ENCODE data around the gene SLC2A4RG.

The SLC2A4RG gene

DNA sequence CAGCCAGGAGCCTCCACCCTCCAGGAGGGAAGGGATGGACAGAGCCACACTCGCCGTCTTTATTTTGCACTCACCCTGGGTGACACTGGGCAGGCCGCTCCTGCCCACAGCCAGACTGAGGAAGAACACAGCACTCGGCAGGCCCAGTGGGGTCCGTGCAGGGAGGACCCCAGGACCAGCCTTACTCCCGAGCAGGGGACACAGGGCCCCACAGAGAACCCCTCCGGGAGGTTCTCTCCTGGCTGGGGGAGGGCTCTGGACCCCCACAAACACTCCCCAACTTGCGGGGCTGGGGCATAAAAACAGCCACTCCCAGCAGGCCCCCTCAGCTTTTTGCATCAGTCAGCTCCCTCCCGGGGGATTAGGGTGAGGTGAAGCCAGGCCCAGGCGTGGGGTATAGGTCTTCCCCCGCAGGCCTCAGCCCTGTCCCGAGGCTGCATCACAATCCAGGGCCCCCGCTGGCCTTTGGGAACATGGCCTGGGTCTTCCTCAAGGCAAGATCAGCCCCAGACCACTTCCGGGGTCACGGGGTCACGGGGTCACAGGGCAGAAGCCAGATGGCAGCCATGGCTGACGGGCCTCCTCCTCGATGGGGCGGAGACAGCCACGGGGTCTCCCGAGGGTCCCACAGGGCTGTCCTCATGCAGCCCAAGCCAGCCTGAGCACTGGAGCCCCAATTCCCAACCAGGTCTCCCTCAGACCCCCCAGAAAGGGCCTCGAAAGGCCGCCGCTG, 39.9 kb upstream of the SLC2A4RG start:
- DNase-seq (ENCODE audit: low read depth): no peak

DNA sequence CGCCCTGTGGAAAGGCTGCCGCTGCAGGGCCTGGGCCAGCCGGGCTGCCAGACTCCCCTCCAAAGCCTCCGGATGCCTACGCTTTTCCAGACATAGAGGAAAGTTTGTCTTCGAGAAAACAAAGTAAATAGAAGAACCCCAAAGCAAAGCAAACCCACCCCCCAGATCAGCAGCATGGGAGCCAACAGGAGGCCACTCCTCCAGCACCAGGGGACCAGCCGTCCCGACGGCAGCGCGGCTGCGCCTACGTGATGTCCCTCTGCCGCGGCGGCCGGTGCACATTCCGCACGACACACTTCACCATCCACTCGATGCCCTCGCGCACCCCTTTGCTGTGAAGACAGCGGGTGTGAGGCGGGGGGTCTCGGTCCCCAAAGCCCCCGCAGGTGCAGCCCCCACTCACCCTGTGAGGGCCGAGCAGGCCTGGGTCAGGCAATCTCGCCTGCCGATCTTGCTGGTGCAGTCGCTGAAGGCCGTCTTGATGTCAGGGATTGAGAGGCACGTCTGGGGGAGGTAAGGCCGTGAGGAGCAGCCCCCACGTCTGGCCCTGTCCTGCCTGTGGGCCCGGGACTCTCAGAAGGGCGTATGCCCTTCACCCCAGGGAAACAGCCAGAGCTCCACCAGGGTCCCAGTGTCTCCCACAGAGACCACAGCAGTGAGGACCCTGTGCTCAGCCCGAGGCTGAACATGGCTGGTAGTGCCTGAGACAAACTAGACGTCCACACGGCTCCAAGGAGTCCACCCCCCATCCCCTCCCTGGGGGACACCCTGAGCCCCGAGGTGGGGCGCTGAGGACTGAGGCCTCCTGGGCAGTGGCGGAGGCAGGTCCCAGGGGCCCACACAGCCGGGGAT, 39.2 kb upstream of the SLC2A4RG start:
- no peak for DNase-seq (ENCODE audit: low read depth)

DNA sequence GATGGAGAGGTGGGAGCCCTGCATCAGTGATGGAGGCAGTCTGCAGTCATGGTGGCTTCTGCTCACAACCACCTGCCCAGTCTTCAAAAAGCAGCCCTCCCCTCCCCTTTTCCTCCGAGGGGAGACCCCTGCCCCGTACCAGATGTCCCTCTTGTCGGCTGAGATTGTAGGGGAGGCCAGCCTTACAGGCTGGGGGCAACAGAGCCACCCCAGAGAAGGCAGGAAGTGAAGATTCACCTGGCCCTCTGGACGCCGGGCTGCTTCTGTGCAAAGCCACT, 38.6 kb upstream of the SLC2A4RG start:
- DNase-seq (ENCODE audit: low read depth): no peak

DNA sequence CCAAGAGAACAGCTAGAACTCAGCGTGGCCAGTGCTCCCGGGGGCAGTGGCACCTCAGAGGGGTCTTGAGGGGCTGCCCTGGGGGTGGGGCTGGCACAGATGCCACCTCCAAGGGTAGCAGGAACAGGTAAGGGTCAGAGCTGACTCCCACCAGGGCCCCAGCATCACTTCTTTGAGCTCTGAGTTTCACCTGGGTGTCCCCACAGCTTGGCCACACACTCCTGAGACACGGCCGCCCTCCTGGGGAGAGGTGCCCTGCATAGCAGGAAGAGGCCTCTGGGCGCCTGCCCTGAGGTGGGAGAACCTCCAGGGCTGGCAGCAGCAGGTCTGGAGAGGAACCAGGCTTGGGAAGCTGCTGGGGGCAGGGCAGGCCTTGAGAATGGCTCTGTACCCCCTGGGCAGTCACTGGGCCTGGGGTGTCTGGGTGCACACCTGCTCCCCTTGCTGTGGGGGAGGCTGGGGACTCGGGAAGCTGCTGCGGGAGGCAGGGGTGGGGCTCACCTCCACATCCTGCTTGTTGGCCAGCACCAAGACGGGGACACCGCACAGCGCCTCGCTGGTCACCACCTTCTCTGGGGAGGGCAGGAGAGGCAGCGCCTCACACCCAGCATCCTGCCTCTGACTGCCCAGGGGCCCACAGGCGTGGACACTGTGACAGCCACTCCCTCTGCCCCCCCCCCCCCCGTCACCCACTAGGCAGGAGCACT, 38.1 kb upstream of the SLC2A4RG start:
- DNase-seq (ENCODE audit: low read depth): no peak

DNA sequence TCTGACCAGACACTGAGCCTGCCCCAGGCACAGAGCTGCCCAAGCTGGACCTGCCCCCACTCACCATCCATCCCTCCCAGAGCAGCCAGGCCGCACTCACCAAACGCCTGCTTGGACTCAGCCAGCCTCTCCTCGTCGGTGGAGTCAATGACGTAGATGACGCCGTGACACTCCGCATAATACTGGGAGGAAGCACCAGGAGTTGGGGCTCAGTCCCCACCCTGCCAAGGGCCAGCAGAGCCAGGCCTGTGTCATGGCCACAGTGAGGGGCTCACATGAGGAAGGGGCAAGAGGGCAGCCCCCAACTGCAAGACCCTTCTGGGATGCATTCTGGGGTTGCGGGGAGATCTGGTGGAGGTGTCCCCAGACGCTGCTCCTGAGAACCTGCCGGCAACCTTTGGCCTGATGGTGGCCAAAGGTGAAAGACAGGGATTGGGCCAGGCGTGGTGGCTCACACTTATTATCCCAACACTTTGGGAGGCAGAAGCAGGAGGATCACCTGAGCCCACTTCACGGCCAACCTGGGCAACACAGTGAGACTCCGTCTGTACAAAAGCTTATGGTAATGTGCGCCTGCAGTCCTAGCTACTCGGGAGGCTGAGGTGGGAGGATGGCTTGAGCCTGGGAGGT, 37.4 kb upstream of the SLC2A4RG start:
- DNase-seq (ENCODE audit: low read depth): no peak

DNA sequence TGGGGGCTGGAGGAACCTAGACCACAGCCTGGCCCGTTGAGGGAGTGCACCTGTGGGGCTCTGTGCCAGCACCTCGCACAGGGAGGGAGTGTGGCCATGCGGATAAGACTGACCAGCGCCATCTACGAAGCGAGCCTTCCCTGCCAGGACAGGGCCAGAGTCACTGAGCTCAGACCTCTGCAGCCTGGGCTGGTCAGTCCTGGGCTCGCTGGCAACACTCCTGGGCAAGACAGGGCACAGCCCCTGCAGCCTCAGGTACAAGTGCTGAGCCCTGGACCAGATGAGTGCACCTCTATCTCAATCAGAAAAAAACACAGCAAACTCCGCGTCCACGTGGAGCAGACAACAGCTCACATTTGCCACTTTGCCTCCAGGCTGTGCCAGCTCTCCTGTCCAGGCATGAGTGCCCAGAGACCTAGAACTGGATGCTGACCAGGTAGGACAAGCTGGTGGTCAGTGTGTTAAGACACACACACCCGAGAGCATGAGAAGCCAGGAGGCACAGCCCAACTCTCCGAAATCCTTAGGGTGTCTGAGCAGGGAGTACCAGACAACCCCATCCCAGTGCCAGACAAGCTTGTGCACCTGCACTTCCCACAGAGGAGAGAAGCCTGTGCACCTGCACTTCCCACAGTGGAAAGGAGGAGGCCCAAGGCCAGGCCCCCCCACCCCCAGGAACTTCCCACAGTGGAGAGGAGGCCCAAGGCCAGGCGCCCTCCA, 36.7 kb upstream of the SLC2A4RG start:
- DNase-seq (ENCODE audit: low read depth): no peak

DNA sequence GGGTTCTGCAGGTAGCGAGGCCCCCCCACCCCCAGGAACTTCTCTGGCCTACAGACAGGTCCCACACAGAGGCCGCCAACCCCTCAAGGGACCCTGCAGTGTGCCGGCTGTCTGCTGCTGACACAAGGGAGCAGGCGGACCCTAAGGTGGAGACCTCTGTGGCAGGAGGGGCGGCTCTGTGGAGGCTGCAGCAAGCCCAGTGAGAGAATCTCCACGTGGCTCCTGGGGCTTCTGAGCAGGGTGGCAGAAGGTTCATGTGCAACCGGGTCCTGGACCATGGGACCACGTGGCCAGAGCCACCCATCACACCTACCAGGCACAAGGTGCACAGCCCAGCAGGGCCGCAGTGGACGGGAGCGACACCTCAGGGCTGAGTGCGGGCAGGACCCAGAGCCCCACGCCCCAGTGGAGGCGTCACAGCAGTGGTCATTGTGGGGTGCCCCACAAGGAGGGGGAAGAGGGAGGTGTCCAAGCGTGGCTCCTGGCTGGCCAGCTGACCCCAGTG, 36.1 kb upstream of the SLC2A4RG start:
- DNase-seq (ENCODE audit: low read depth): no peak

DNA sequence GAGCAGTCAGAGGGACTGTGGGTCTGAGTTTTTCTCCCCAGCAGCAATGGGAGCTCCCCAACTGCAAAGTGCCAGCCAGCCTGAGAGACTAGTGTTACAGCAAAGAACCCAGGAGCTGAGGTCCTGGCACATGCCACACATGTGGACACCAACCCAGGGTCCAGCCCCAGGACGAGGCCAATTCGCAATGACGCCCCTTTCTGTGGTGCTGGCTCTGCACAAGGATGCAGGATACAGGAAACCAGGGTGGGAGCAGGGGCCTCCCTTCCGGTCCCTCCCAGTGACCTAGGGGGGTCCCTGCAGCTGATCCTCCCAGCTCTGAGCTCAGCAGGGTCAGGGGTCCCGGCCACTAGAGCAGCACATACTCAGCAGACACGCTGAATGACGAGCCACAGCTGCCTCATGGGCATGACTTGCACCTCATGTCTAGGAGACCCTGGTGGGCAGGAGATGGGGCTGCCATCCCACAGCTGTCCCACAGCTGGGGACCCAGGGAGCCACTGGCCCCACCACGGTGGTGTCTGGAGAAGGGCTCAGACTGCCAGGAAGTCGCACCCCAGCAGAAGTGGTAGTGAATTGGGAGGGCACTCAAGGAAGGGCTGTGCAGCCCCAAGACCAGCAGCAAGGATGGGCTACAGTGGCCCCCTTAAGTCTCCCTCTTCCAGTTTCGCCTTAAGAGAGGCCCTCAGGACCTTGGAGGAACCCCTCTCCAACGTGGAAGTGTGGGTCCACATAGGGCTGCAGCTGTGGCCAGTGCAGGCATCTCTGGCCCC, 35.4 kb upstream of the SLC2A4RG start:
- no peak for DNase-seq (ENCODE audit: low read depth)

DNA sequence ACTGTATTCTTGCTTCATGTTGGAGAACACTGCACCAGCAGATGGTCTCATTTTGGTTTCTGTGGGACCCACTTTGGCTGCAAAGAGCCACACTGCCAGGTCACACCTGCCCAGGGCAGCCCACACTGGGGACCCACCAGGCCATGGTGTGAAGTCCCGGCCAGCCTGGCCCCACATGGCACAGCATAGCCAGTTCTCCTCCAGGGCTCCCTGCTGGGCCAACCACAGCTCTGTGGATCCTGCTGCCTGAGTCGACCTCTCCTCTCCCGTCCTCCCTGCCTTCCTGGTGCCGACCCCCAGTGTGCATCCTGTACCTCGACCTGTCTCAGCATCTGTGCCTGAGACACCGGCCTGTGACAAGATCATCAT, 34.8 kb upstream of the SLC2A4RG start:
- no peak for DNase-seq (ENCODE audit: low read depth)

DNA sequence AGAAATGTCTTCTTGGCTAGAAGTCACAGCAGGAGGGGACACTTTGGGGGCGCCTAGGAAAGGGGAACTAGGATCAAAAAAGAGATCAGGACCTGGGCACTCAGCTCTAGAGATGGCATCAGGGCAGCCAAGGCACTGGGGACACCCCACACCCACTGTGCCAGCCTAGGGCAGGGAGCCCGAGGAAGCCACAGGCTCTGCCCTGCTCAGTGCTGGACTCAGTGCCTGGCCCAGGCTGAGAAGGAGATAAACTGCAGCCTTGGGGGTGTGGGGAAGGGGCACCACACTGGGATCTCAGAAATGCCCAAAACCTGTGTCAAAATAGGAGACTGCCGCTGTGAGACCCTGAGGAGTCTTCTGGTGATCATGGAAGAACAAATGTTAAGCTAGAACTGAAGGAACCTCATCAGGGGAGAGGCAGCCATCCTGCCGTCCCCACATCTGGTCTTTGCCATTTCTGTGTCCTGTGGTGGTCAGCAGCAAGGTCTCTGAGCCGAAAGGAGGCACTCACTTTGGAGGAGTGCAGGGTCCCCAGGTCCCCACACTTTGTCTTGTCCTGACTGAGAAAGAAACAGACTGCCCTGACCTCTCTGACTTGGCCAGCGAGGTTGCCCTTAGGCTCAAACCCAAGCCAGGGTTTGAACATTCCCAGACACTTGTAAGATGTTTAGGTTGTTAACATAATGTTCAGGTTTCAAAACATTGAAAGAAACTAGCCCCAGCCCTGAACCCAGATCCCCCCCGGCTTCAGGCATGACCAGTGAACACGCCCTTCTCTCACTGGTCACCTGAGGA, 34.1 kb upstream of the SLC2A4RG start:
- no peak for DNase-seq (ENCODE audit: low read depth)

DNA sequence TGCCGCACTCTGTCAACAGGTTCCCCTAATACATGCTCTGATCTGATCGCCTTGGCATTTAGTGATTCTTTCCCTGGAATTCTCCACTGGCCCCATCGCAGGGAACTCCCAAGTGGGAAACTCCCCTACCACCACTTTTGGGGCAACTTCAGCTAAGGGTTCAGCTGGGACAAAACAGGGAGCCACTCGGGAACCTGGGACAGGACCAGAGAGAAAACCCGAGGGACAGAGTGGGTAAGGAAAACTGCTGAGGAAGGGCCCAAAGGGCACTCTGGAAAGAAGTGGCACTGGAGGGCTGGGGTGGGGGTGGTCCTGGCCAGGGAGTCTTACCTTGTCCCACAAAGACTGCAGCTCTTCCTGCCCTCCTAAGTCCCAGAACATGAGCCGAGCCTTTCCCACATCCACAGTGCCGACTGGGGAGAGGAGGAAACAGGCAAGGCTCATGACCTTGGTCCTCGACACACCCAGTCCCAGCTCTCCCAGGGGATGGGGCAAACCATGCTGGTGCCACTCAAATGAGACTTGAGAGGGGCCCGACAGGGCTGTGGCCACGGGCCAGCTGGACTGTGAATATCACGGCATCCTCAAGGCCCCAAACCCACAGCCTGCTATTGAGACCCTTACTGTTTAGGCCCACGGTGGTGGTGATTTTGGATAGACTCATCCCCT, 33.4 kb upstream of the SLC2A4RG start:
- no peak for DNase-seq (ENCODE audit: low read depth)

DNA sequence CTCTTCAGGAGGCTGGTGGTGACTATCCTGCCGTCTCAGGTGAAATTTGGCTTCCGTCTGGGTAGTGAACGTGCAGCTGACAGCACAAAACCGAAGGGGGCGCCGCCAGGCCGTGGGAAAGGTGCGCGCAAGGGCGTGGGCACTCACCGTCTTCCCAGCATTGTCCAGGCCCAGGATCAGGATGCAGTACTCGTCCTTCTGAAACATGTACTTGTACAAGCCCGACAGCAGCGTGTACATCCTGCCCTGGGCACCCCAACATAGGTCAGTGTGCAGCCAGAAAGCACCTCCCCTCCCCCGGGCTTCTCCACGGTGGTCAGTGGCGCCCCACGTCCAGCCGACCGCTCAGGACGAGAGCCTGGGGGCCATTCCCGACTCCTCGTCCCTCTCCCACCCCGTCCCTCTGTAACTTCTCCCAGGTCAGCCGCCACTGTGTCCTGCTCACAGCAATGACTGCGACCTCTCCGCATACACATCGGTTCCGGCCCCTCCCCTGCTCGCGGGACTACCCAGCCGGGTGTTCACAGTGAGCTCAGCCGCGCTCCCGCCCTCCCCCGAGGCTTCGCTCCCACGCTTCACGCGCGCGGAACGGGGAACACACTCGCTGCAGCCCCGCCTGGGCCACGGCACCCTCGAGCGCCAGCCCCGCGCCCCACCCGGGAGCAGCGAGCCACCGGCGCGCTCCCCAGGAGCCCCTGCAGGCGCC, 32.6 kb upstream of the SLC2A4RG start:
- DNase-seq (ENCODE audit: low read depth): no peak

DNA sequence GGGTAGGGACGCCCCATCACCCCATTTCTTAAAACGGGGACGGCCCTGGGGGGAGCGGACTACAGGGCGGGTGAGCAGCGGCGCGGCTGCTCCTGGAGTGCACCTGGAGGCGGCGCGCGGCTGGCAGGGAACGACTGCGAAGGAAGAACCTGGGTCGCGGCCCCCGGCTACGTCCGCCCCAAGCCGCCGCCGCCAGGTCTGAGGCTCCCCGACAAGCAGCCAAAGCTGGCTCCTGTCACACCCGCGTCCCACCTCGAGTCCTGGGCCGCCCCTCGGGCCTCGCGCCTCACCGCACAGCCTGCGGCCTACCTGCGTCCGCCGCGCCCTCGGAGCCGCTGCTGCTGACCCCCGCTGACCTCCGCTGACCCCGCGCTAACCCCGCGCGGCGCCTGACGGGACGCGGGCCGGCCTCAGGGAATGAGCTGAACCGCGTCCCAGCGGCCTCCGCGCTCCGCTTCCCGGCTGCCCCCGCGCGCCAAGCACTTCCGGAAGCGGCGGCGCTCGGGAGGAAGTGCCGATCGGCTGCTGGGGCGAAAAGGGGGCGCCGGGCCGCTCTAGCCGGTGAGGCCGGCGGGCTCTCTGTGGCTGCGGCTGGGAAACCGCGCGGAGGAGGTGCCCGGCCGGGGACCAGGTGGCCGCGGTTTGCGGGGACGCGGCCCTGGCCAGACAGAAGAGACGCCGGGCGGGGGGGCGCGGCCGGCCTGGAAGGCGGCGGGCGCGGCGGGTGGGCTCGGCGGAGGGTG, 31.8 kb upstream of the SLC2A4RG start, which contains the start of the genes ARFRP1 and ZGPAT:
Gene ARFRP1 (minus strand): TSS at position 419 of the 743 bp plus-strand sequence. CDS start 885 bp downstream, outside the sequence.
Gene ZGPAT (plus strand): TSS at position 482 of the 743 bp plus-strand sequence. CDS start 542 bp downstream, outside the sequence.
- peak; percentile 83 for DNase-seq (ENCODE audit: low read depth)

DNA sequence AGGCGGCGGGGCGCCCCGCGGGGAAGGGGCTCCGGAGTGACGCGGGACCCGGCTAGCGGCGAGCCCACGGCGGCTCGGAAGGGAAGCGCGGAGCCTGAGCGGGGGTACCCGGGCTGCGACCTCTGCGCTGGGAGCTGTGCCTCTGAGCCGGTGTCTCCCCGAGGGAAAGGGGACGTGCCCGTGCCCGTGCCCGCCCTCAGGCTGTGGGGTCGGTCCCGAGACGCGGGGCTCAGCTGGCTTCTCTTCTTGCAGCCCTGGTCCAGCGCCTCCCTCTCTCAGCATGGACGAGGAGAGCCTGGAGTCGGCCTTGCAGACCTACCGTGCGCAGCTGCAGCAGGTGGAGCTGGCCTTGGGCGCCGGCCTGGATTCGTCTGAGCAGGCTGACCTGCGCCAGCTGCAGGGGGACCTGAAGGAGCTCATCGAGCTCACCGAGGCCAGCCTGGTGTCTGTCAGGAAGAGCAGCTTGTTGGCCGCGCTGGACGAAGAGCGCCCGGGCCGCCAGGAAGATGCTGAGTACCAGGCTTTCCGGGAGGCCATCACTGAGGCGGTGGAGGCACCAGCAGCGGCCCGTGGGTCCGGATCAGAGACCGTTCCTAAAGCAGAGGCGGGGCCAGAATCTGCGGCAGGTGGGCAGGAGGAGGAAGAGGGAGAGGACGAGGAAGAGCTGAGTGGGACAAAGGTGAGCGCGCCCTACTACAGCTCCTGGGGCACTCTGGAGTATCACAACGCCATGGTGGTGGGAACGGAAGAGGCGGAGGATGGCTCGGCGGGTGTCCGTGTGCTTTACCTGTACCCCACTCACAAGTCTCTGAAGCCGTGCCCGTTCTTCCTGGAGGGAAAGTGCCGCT, 31.1 kb upstream of the SLC2A4RG start:
- no peak for DNase-seq (ENCODE audit: low read depth)

DNA sequence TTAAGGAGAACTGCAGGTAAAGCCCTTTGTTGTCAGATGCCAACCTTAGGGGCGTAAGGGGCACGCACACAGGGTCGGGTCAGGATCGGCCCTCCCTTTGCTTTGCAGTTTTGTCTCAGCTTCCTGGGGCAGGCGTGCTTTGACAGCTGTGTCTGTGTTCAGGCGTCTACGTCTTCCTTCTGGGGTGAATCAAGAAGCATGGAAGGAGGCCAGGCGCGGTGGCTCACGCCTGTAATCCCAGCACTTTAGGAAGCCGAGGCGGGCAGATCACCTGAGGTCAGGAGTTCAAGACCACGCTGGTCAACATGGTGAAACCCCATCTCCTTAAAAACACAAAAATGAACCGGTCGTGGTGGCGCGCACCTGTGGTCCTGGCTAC, 30.4 kb upstream of the SLC2A4RG start:
- no peak for DNase-seq (ENCODE audit: low read depth)

DNA sequence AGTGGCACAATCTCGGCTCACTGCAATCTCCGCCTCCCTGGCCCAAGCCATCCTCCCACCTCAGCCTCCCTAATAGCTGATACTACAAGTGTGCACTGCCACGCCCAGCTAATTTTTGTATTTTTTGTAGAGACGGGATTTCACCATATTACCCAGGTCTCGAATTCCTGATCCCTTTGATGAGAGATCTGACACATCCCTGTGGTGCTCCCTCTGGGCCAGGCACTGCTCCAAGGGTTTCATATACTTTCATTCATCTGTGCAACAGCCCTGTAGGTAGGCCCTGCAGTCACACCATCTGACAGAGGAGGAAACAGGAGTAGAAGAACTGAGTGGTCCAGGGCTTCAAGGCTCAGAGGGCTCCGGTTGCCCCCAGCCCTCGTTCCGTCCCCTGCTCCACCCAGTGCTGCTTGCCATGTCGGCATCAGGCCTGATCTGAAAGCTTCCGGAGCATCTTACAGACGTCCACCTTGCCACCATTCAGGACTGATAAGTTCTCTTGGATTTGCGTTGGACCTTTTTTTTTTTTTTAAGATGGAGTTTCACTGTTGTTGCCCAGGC, 28.4 kb upstream of the SLC2A4RG start:
- DNase-seq (ENCODE audit: low read depth): no peak

DNA sequence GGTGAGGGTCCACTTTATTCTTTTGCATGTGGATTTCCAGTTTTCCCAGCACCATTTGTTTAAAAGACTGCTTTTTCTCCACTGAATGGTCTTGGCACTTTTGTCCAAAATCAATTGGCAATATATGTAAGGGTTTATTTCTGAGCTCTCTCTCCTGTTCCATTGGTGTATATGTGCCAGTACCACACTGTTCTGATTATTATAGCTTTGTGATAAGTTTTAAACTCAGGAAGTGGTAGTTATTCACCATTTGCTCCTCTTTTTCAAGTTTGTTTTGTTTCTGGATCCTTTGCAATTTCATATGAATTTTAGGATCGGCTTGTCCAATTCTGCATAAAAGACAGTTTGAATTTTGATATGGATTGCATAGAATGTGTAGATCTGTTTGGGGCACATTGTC, 27.4 kb upstream of the SLC2A4RG start:
- no peak for DNase-seq (ENCODE audit: low read depth)
